ENCODE data around the gene AGPS. TPM values are rescaled to one million over a fixed set of nuclear protein-coding genes. Genes with fewer than 3 reads are reported as not detected.
A peak's percentile ranks its signal among the peaks of the same experiment; 100 is the strongest.

The AGPS gene
- polyA plus RNA-seq, 3 donors: 7.1 to 26.9 (median 16.7) TPM

DNA sequence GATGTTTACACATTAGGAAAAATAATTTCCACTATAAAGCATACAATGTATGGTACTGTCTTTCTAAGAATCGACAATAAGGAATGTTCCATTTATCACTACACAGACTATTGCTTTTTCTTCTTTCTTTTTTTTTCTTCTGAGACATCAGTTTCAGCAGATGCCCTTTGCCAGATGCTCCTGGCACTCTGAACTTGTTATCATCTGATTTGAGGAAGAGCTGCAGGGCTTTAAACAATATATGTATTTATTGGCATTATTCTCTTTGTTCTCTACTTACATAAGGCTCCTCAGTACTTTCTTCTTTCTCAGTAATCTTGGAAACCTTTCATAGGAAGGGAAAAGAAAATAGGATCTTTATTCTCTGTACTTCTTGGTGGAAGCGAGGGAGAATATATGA lies 45.0 kb upstream of the AGPS start:
- peaks cover 32 to 35% of the 10 kb centered on the region in 2 donors for H3K4me1 ChIP-seq (ENCODE audit: control insufficient read depth in 1 of 2, insufficient read depth in 2 of 2, low read length in 2 of 2)
- H3K9me3 ChIP-seq (replicated peaks in 1 of 2; ENCODE audit: control insufficient read depth in 1 of 2, insufficient read depth in 1 of 2, low read length in 2 of 2): no peaks in the 10 kb centered on the region
- H3K4me1 Mint-ChIP-seq: peaks cover 5% of the 10 kb centered on the region
- H3K9me3 Mint-ChIP-seq: no peaks in the 10 kb centered on the region
- no peaks in the 10 kb centered on the region for H4K20me1 ChIP-seq (ENCODE audit: insufficient read depth, low read length)
- no peak overlapping the region for H3K9ac ChIP-seq (ENCODE audit: insufficient read depth, low read length, poor library complexity, severe bottlenecking)
- no peak overlapping the region for H3K27ac Mint-ChIP-seq
- no peak overlapping the region for H2AFZ ChIP-seq (ENCODE audit: insufficient read depth, low read depth, low read length, poor library complexity, severe bottlenecking)
- H3K36me3 ChIP-seq (replicated peaks in 1 of 2; ENCODE audit: control insufficient read depth in 1 of 2, insufficient read depth in 2 of 2, low read length in 2 of 2): no peaks in the 10 kb centered on the region
- TF ChIP-seq, protein P1, sequence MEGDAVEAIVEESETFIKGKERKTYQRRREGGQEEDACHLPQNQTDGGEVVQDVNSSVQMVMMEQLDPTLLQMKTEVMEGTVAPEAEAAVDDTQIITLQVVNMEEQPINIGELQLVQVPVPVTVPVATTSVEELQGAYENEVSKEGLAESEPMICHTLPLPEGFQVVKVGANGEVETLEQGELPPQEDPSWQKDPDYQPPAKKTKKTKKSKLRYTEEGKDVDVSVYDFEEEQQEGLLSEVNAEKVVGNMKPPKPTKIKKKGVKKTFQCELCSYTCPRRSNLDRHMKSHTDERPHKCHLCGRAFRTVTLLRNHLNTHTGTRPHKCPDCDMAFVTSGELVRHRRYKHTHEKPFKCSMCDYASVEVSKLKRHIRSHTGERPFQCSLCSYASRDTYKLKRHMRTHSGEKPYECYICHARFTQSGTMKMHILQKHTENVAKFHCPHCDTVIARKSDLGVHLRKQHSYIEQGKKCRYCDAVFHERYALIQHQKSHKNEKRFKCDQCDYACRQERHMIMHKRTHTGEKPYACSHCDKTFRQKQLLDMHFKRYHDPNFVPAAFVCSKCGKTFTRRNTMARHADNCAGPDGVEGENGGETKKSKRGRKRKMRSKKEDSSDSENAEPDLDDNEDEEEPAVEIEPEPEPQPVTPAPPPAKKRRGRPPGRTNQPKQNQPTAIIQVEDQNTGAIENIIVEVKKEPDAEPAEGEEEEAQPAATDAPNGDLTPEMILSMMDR (IDR thresholded peaks at IDR 0.05): no peak
- no peak overlapping the region for H3K4me3 Mint-ChIP-seq
- H3K27me3 ChIP-seq (ENCODE audit: control insufficient read depth in 2 of 2, insufficient read depth in 2 of 2, low read length in 2 of 2): no peaks in the 10 kb centered on the region
- H3K27ac ChIP-seq (ENCODE audit: low read depth in 1 of 2, low read length in 2 of 2): no peak overlapping the region
- no peak for DNase-seq
- H3K4me2 ChIP-seq (replicated peaks; ENCODE audit: extremely low read depth, low read length, poor library complexity, severe bottlenecking): no peak overlapping the region
- H3K36me3 Mint-ChIP-seq: peaks cover 0 to 7% of the 10 kb centered on the region in 2 donors
- no CpG with 5 or more reads among the region's 2 CpGs for WGBS (ENCODE audit: insufficient coverage)
- no peaks in the 10 kb centered on the region for H3K79me2 ChIP-seq (ENCODE audit: insufficient read depth, low read length)
- H3K27me3 Mint-ChIP-seq (ENCODE audit: low read depth in 3 of 3): no peaks in the 10 kb centered on the region
- intact Hi-C loops (cut with micrococcal nuclease): no loop called here
- H3K4me3 ChIP-seq (replicated peaks in 1 of 3; ENCODE audit: low read depth in 2 of 3, low read length in 3 of 3): no peak overlapping the region

DNA sequence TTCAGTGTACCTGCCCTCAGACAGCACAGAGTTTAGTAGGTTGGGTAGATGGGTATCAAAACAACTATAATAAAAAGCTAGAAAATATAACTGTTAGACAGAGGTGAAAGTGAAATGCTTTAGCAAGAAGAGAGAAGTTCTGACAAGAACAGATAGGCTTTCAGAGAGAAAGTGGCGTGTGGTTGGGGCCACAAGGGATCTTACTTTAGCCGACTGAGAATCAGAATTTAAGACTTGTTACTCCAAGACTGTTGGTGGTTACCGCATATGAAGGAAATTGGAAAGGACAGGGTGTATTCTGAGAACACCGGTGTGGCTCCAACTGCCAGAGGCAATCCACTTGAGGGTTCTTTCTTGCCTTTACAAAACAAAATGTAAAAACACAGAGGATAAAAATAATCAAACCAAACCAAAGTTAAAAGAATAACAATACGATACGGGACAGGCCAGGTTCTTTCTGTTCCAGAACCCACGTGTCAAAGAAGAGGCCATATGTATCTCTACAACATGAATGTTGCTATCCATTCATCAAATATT lies 44.4 kb upstream of the AGPS start:
- Histone ChIP-seq H3K79me2 (ENCODE audit: insufficient read depth, low read length) (no peaks in the 10 kb centered on the region), H3K9ac (ENCODE audit: insufficient read depth, low read length, poor library complexity, severe bottlenecking) (no peak overlapping the region), H4K20me1 (ENCODE audit: insufficient read depth, low read length) (no peaks in the 10 kb centered on the region), H3K27ac (ENCODE audit: low read depth in 1 of 2, low read length in 2 of 2) (no peak overlapping the region), H3K4me1 (ENCODE audit: control insufficient read depth in 1 of 2, insufficient read depth in 2 of 2, low read length in 2 of 2) (peaks cover 38 to 42% of the 10 kb centered on the region in 2 donors), H3K9me3 (replicated peaks in 1 of 2; ENCODE audit: control insufficient read depth in 1 of 2, insufficient read depth in 1 of 2, low read length in 2 of 2) (no peaks in the 10 kb centered on the region), H3K4me3 (replicated peaks in 1 of 3; ENCODE audit: low read depth in 2 of 3, low read length in 3 of 3) (no peak overlapping the region), H3K36me3 (replicated peaks in 1 of 2; ENCODE audit: control insufficient read depth in 1 of 2, insufficient read depth in 2 of 2, low read length in 2 of 2) (no peaks in the 10 kb centered on the region), H3K4me2 (replicated peaks; ENCODE audit: extremely low read depth, low read length, poor library complexity, severe bottlenecking) (no peak overlapping the region), H2AFZ (ENCODE audit: insufficient read depth, low read depth, low read length, poor library complexity, severe bottlenecking) (no peak overlapping the region), H3K27me3 (ENCODE audit: control insufficient read depth in 2 of 2, insufficient read depth in 2 of 2, low read length in 2 of 2) (no peaks in the 10 kb centered on the region)
- DNase-seq: no peak
- Mint-ChIP-seq H3K4me3 (no peak overlapping the region), H3K9me3 (no peaks in the 10 kb centered on the region), H3K4me1 (peaks cover 5% of the 10 kb centered on the region), H3K27ac (peak overlapping the region in 1 of 7 donors; percentile 16), H3K36me3 (peaks cover 0 to 7% of the 10 kb centered on the region in 2 donors), H3K27me3 (ENCODE audit: low read depth in 3 of 3) (no peaks in the 10 kb centered on the region)
- WGBS (ENCODE audit: insufficient coverage): 0% methylated on average over 2 of the region's 7 CpGs
- TF ChIP-seq, protein P1 (IDR thresholded peaks at IDR 0.05): no peak
- intact Hi-C loops (cut with micrococcal nuclease): no loop called here

Data from CD14-positive monocyte (primary cell).